HG02840 (cell line): ENCODE measurements around the gene RPS26.
"Not testable (repeated sequence)": the region's sequence is repeated elsewhere in the genome, so short reads cannot be mapped to it uniquely, and the experiment has no call there.

Experiments
- ATAC-seq: cut with Tn5 transposase; IDR thresholded peaks from one replicate; pipeline ENCODE4 v1.9.1; 2021; ENCODE audit warnings: mild to moderate bottlenecking, moderate library complexity, moderate number of reproducible peaks; ENCODE audit not compliant: unreplicated experiment, low FRiP score

The RPS26 gene

GRCh38 chr12:56020423-56021184, 21.1 kb upstream of the RPS26 start, which contains the start of gene IKZF4:
Gene IKZF4 (plus strand): TSS chr12:56021043. CDS start chr12:56021494, 451 bp downstream.
- ATAC-seq = no peak

GRCh38 chr12:56021889-56022497, 19.7 kb upstream of the RPS26 start:
- ATAC-seq = no peak

GRCh38 chr12:56028511-56029165, 13.1 kb upstream of the RPS26 start:
- no peak for ATAC-seq

- ATAC-seq = no peak
These were observed 12.6 kb upstream of the RPS26 start for GRCh38 chr12:56029166-56029519.

- ATAC-seq = no peak
These were observed 11.9 kb upstream of the RPS26 start for GRCh38 chr12:56029666-56030293.

- no peak for ATAC-seq
These were observed 9.7 kb upstream of the RPS26 start for GRCh38 chr12:56031987-56032386.

- ATAC-seq = no peak
These were observed 7.0 kb upstream of the RPS26 start for GRCh38 chr12:56034586-56035332.

GRCh38 chr12:56037161-56037560, 4.6 kb upstream of the RPS26 start:
- no peak for ATAC-seq

GRCh38 chr12:56038022-56038655, 3.6 kb upstream of the RPS26 start:
- ATAC-seq = no peak

- no peak for ATAC-seq
These were observed 1.6 kb upstream of the RPS26 start for GRCh38 chr12:56040151-56040550.

GRCh38 chr12:56040963-56041551, 661 bp upstream of the RPS26 start:
- no peak for ATAC-seq

GRCh38 chr12:56042430-56042813, 704 bp downstream of the RPS26 start:
- ATAC-seq = not testable (repeated sequence)

- no peak for ATAC-seq
These were observed 1.1 kb downstream of the RPS26 start for GRCh38 chr12:56042843-56043242.

GRCh38 chr12:56046027-56046780, 4.5 kb downstream of the RPS26 start:
- no peak for ATAC-seq

GRCh38 chr12:56053407-56053893, 11.7 kb downstream of the RPS26 start:
- no peak for ATAC-seq

GRCh38 chr12:56059964-56060363, 18.2 kb downstream of the RPS26 start:
- not testable (repeated sequence) for ATAC-seq

GRCh38 chr12:56061982-56062381, 20.3 kb downstream of the RPS26 start:
- ATAC-seq = no peak

- ATAC-seq = no peak
These were observed 21.3 kb downstream of the RPS26 start for GRCh38 chr12:56062996-56063395.

GRCh38 chr12:56071648-56072047, 29.9 kb downstream of the RPS26 start:
- no peak for ATAC-seq
